Astrocyte (in vitro differentiated cells and primary cell): ENCODE measurements around the gene C6orf89.

Experiments
- EZH2 ChIP-seq: IDR thresholded peaks from 2 replicates; pipeline ENCODE4 v1.6.1; 2012; ENCODE audit warnings: mild to moderate bottlenecking, low read length, inconsistent platforms; ENCODE audit not compliant: insufficient read depth
- TF ChIP-seq, protein P1 (sequence below): IDR thresholded peaks from 2 replicates; pipeline ENCODE4 v1.5.1; 2011; ENCODE audit warnings: low read depth, mild to moderate bottlenecking, inconsistent platforms, low read length, moderate library complexity; ENCODE audit not compliant: insufficient read depth

DNA sequence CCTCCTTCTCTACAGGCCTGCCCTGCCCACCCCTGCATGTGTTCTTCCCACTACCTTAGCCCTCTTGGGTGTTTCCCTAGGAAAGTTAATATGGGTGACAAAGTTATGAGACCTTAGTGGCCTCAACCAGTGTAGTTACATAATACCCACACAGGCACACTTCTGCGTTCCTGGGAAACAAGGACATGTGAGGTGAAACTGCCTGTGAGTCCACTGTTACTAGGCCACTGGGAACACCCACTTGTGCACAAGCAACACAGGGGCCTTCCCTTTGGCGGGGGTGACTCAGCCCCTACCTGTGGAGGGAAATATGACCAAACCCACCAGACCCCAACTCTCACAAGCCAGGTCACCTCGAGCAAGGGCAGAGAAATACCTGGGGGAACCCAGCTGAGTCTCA lies 81.5 kb downstream of the C6orf89 start:
- TF ChIP-seq, protein P1, sequence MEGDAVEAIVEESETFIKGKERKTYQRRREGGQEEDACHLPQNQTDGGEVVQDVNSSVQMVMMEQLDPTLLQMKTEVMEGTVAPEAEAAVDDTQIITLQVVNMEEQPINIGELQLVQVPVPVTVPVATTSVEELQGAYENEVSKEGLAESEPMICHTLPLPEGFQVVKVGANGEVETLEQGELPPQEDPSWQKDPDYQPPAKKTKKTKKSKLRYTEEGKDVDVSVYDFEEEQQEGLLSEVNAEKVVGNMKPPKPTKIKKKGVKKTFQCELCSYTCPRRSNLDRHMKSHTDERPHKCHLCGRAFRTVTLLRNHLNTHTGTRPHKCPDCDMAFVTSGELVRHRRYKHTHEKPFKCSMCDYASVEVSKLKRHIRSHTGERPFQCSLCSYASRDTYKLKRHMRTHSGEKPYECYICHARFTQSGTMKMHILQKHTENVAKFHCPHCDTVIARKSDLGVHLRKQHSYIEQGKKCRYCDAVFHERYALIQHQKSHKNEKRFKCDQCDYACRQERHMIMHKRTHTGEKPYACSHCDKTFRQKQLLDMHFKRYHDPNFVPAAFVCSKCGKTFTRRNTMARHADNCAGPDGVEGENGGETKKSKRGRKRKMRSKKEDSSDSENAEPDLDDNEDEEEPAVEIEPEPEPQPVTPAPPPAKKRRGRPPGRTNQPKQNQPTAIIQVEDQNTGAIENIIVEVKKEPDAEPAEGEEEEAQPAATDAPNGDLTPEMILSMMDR = no peak
- no peak for TF ChIP-seq EZH2
